Stimulated activated CD4-positive, alpha-beta T cell treated with anti-CD3 and anti-CD28 coated beads, Interleukin-1b, Interleukin-23, amount 100 ng/mL, for 24 hours (primary cell): ENCODE measurements around the gene KCNJ1.

Source experiments
- DNase-seq, 4 experiments: peaks; one replicate each; pipeline ENCODE4 v3.0.0-alpha.2; 2020; ENCODE audit warnings: low read depth in 4 of 4, low spot score in 1 of 4

The KCNJ1 gene

DNA sequence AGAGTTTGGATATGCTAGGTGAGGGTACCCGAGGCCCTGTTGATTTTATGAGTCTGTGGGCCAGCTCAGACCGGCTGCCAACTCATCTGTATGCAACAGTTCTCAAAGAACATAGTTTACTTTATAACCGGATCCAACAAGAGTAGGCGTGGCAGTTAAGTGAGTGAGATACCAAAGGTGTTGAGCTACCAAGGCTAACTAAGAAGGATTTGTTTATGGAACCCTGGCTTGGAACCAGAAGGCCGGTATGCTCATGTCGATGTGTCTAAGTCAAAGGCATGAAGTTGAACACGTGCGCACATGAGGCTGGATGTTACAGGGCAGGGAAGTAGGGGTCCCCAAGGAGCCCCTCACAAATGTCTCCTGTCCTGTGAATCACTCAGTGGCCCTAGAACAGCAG is at the start of gene KCNJ1:
TSS of gene KCNJ1 (minus strand) at position 20 of the 400 bp plus-strand sequence. CDS start 27,053 bp downstream, outside the sequence.
- DNase-seq, result no peak

DNA sequence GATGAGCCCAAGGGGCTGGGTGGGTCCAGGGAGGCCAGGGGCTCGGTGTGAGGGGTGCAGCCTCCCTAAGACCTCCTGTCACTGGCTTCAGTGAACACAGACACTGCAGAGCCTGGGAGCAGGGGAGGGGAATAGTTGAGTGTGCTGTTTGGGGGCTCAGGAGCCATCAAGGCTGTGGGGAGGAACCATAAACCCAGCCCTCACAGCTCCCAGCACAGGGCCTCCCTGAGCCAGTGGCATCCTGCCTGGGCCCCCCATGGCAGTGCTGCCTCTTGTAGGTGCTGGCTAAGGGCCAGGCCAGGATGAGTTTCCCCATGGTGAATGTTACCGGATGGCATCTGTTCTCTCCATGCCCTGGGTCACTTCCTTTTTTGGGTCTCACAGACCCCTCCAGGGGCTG is 49.6 kb upstream of the KCNJ1 start:
- no peak for DNase-seq

DNA sequence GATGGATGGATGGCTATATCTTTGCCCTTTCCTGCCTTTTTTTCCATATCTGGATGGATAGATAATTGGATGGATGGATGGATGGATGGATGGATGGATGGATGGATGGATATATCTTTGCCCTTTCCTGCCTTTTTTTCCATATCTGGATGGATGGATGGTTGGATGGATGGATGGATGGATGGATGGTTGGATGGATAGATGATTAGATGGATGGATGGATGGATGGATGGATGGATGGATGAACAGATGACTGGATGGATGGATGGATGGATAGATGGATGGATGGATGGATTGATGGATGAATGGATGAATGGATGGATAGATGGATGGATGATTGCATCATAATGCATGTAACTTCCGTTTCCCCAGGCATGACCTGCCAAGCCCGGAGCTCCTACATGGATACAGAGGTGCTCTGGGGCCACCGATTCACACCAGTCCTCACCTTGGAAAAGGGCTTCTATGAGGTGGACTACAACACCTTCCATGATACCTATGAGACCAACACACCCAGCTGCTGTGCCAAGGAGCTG is 49.0 kb upstream of the KCNJ1 start:
- DNase-seq, result no peak

DNA sequence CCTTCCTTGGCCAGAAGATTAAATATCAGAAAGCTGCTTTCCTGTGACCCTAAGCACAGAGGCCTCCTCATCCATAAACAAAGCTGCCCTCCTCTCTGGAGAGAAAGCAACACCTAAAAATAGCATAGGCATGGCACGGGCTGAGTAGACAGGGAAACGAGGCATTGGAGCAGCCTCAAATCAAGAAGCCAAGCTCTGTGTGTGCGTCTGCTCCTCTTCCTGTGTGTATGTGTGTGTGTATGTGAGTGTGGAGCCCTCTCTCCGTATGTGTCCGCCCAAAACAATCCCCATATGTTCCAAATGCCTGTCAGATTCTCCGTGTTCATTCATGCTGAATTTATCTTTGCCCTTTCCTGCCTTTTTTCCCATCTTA is 48.0 kb upstream of the KCNJ1 start:
- DNase-seq, result no peak

DNA sequence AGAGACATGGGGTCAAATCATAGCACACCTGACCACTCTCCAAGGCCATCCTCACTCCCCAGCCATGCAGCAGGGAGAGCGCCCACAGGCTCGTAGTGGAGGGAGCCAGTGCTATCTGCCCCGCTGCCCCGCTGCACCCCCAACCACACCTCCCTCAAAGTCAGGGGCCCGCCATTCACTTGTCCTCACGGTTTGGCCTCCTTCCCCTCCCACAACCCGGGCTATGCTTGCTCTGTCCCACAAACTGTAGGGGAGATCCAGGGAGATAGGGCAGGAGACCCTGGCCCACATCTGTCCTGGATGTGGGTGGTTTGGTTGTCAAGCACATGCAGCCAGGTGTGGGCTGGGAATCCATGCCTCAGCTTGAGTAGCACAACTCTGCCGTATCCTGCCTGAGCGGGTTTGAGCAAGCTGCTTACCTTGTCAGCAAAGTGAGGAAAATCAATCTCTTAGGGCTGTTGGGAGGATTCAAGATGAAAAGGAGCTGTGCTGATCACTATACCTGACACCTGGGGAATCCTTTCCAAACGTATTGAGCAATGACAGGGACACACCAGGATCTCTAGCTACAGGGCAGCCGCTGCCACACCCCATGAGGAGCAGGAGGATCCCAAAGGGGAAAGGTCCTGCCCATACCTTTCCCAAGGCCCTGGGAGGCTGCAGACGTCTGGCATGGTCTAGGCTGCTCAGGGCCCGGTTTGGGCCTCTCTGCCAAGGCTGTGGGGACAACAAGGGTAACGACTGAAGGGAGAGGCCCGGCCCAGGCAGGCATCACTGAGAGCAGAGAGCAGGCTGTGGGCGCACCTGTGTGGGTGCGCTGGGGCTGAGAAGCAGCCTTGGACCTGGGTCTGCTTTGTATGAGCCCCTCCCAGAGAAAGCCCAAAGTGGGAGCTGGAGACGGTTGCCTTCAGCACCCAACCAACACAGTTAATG is 47.4 kb upstream of the KCNJ1 start:
- no peak for DNase-seq

DNA sequence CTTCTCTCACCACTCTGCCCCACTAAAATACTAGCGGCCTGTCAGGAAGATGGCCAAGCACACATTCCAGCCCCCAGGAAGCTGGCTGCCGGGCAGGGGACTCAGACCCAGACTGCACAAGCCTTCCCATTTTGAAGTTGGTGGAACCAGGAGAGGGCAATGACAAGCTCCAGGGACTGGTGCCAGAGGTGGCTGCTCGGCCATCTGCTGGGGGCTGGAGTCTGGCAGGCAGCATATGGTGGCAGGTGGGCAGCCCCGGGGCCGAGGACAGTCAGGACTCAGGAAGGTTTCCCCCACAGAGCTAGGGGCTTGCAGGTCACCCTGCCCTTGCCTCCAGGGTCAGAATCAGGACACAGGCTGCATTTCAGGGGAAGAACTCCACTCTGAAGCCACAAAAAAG is 46.7 kb upstream of the KCNJ1 start:
- DNase-seq, result no peak

DNA sequence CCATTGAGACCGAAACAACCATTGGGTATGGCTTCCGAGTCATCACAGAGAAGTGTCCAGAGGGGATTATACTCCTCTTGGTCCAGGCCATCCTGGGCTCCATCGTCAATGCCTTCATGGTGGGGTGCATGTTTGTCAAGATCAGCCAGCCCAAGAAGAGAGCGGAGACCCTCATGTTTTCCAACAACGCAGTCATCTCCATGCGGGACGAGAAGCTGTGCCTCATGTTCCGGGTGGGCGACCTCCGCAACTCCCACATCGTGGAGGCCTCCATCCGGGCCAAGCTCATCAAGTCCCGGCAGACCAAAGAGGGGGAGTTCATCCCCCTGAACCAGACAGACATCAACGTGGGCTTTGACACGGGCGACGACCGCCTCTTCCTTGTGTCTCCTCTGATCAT is 44.6 kb upstream of the KCNJ1 start:
- no peak for DNase-seq

DNA sequence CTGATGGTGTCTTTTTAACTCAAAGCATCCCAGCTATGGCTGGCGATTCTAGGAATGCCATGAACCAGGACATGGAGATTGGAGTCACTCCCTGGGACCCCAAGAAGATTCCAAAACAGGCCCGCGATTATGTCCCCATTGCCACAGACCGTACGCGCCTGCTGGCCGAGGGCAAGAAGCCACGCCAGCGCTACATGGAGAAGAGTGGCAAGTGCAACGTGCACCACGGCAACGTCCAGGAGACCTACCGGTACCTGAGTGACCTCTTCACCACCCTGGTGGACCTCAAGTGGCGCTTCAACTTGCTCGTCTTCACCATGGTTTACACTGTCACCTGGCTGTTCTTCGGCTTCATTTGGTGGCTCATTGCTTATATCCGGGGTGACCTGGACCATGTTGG is 44.1 kb upstream of the KCNJ1 start:
- DNase-seq, result no peak

DNA sequence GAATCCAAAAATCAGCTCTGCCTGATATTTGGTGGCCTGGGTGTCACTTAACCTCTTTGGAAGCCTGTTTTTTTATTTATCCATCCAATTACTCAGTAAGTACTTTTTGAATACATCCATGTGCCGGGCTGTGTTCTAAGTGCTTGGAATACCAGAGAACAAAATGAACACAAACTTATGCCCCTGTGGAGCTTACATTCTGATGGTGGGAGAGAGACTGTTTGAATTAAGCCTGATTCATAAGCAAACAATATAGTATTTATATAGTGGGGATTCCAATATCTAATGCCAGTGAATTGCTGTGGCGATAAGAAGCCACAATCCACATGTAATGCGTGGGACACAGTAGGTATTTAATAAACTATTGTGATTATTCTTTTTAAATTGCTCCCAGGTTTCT is 43.5 kb upstream of the KCNJ1 start:
- DNase-seq, result no peak

DNA sequence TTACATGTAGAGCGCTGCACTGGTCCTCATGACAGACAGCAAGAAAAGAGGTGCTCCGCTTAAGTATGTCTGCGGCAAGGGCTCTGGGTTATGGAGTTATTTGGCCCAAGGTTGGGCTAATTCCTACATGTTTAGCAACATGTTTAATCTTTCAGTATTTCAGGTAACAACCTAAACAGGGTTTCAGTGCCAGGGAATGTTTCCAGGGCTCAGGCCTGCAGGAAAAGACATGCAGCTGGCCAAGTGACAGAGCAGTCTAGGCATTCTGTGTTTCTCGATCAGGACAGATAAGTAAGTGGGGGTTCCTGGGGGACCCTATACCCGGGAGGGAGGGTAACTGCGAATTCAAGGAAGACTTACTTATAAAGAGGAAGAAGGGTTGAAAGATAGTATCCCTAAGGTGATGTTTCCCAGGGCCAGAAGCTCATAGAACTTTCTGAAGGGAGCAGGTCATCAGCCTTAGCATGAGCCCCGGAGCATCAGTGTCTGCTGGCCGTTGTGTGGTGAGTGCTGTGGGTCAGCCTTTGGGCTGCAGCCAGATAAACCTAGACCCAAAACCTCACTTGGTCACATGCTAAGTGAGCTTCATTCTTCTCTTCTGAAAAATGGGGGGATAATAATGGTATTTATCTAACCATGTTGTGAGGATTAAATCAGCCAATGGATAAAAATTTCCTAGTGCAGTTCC is 42.5 kb upstream of the KCNJ1 start:
- DNase-seq, result no peak

DNA sequence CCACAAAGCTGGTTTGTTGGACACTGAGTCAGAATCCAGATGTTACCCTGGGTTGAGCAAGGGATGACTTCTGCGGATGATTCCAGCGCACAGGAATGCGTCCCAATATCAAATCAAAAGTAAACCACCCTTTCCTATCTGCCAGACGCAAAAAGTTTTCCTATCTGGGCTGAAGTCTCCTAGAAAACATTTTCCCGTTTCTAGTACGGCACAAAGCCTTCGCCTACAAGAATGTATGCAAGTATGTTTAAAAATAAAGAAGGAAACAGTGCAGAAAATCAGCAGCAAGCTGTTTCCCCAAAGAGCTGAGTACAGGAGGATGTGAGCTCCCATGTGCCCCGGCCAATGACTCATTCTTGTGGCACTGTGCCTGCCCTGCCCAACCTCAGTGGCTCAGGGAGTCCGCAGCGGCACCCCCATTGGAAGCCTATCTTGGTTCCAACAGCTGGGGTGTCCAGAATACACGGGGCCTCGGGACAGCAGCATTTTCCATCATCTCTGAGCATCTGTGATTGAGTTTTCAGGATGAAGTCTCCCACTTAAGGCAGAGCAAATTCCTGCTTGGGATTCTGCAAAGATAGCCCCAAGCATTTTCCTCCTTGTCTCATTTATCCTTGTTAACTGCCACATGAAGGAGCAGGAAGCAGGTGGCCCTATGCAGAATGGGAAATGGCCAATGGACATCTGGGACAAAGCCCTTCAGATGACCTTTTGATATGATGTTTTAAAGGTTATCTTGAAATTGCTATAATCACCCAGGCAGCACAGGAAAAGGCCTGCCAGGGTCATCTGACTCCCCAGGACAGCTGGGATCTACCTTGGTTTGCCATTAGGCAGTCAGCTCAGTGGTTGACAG is 41.5 kb upstream of the KCNJ1 start:
- DNase-seq, result no peak

DNA sequence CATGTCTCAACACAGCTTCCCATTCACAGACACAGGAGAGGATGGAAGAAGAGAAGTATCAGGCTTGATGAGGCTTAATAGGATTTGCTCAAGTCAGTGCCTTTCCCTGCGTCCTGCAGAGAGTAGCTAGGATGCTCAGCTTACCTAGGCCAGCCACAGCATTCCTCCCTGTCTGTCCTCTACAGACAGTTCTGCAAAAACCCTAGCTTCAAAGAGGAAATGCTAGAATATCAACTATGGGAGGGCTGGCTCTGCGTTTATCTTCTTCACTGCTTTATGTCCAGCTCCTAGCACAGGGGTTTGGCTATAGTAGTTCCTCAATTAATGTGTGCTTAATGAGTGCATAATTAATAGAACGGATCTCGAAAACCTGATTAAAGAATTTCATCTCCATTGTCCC is 40.5 kb upstream of the KCNJ1 start:
- DNase-seq, result no peak

DNA sequence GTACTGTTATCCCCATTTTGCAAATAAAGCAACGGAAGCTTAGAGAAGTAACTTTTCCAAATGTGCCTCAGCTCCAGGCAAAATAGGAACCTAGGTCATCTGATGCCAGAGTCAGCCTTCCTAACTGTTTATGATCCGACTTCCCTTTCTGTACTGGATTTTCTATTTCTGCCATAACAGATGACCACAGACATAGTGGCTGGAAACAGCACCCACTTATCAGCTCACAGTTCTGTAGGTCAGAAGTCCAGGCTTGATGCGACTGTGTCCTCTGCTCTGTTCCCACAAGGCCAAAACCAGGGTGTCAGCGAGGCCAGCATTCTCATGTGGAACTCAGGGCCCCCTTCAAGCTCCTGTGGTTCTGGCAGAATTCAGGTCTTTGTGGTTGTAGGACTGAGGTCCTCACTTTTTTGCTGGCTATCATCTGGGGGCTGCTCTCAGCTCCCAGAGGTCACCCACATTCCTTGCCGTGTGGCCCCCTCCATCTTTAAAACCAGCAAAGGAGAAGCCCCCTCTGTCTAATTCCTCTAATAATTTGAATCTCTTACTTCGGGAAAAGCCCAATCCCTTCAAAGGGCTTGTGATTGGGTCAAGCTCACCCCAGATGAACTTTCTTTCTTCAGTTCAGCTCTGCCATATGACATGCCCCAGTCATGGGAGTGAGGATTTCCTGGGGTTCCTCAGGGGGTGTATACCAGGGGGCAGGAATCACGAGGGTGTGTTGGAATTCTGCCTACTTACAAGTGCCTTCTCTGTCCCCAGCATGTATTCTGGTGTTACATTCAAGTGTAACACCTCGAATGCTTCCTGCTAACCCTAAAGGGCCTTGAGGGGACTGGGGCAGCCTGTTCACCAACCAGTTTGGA is 39.3 kb upstream of the KCNJ1 start:
- DNase-seq, result no peak

DNA sequence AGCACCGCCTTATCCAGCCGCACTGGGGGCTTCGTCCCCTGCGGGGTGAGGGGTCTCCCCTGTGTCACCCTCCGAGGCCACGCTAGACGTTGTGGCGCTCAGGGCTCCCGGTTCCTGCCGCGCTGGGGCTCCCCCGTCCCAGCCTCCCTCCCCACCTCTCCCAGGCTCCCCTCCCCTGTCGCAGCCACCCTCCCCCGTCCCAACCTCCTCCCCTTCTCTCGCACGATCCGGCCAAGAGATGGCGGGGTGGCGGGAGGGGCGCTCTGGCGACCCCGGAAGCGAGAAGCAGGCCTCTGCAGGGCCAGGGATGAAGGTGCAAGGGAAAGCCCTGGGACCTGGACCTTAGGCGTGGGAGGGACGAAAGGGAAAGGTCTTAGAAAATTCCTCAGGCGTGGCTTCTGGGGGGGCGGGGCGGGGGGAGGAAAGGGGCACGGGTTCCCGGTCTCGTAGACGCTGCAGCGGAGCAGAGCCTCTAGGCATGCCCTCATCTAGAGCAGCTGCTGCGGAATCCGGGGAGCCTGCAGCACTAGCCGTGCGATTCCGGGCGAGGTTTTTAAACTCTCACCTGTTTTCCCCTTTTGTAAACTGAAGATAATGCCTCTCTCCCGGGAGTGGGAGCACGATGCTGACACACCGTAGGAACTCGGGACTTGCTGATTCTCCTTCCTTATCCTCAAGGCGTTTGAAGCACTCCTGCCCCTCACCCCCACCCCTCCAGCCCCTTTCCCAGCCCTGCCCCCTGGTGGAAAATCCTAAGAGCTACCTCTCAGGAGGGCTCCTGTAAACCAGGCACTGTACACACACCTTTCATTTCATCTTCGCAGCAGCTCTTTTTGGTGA is 38.5 kb upstream of the KCNJ1 start:
- DNase-seq, result peak in 1 of 4 experiments; percentile 18

DNA sequence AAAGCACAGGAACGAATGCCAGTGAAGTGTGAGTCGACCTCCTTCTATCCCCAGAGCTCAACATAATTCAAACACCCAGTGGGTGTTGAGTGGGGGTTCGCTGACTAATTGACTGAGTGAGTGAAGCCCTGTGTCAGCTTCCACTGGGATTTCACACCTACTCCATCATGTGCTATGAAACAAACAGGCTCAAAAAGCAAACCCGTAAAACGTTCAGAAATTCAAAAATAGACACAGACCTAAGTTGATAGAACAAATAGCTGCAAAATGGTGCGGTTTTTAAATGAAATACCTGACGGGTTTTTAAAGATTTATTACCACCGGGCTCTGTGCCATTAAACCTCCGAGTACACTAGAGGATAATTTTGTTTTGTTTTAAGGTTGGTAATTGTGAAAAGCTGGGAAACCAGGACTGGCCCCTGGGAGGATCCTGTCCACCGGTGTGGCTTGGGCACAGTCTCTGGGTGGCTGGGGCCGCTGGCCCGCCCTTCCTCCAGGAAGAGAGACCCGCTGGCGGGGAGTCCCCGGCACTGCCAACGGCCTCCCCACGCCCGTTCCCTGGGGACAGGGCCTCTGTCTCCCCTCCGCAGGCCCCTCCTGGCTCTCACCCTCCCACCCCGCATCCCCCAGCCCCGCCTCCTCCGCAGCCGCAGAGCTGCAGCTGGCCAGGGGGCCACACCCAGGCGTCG is 37.7 kb upstream of the KCNJ1 start:
- DNase-seq, result no peak

DNA sequence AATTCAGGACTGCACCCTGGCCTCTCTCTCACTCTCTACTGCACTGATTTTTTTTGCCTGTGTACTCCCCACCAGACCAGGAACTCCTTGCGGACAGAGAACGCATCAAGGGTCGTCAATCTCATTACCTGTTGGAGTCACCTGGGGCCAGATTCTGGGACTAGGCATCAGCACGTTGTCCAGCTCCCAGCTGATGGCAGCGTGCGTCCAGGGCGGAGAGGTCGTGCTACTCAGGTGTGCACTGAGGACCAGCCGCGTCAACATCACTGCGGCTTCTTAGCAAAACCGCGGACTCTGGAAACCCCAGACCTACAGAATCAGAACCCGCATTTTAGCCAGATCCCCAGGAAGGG is 37.2 kb upstream of the KCNJ1 start:
- no peak for DNase-seq

DNA sequence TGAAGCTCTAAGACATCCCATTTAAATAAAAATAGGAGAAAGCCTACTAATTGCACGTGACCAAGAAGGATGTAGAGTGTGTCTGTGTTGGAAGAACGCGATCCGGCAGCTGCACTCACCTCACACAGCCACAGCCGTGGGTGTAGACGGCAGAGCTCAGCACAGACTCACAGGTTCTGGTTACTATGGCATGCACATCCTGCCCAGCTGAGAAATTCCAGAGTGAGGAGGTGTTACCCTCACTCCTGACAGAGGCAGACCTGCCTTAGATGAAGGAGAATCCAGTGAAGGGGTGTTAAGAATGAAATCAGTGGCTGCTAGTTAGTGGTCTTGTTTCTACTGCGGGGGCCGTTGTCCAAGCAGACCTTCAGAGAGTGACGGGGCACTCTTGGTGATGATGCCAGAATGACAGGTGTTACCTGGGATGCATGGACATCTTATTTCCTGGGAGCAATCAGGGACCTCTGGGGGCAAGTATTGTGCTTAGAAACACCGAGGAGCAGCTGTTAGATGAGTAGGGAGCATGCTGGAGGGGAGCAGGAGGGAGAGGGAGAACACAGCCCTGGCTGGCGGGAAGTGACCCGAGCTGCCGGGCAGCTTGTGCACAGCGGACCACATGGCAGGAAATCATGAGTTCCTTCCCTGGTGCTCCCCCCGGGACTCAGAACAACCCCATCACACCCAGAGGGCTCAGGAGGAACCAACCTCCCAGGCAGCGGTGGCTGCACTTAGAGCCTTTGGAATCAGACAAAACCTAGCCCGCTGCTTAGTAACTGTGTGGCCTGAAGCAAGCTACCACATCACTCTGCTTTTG is 36.4 kb upstream of the KCNJ1 start:
- no peak for DNase-seq

DNA sequence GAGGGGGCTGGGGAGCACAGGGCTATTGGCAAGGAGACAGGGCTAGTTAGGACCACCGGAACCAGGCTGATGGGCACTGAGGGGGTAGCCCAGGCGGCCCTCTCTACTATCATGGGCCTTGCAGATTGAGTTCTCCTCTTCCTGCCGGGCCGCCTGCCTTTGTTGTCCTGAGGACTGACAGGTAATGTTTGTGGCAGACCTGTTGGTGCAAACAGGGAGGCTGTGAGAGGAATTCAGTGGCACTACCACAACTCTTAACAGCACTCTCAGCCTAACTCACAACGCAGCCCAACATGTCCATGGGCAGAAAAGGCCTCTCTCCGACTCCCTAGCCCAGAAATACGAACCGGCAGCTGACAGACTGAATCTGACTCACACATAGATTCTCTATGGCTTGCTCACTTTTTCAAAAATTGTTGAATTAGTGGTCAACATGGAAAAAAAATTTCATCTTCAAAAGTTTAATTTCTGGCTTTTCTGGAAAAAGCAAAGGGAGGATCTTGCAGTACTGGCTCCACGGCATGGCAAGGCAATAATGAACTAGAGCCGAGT is 35.5 kb upstream of the KCNJ1 start:
- no peak for DNase-seq
